AG10803 (cell line): Measurements from ENCODE around the gene ARHGEF16.
A peak's percentile ranks its signal among the peaks of the same experiment; 100 is the strongest.

Experiments used
- DNase-seq: peaks from one replicate; pipeline ENCODE4 v3.0.0; 2010; ENCODE audit warnings: low read depth
- H3K4me3 ChIP-seq: 2 replicates; pipeline ENCODE4 v1.5.1; 2011; ENCODE audit warnings: mild to moderate bottlenecking, low read length, control low read depth
- TF ChIP-seq, protein P1 (sequence below): conservative IDR thresholded peaks from 2 replicates; pipeline ENCODE4 v1.5.1; 2011; ENCODE audit warnings: mild to moderate bottlenecking, low read length, control low read depth, inconsistent platforms

The ARHGEF16 gene

GRCh38 chr1:3451994-3452865 lies 2.2 kb upstream of the ARHGEF16 start:
- DNase-seq: no peak
- TF ChIP-seq, protein P1, sequence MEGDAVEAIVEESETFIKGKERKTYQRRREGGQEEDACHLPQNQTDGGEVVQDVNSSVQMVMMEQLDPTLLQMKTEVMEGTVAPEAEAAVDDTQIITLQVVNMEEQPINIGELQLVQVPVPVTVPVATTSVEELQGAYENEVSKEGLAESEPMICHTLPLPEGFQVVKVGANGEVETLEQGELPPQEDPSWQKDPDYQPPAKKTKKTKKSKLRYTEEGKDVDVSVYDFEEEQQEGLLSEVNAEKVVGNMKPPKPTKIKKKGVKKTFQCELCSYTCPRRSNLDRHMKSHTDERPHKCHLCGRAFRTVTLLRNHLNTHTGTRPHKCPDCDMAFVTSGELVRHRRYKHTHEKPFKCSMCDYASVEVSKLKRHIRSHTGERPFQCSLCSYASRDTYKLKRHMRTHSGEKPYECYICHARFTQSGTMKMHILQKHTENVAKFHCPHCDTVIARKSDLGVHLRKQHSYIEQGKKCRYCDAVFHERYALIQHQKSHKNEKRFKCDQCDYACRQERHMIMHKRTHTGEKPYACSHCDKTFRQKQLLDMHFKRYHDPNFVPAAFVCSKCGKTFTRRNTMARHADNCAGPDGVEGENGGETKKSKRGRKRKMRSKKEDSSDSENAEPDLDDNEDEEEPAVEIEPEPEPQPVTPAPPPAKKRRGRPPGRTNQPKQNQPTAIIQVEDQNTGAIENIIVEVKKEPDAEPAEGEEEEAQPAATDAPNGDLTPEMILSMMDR: no peak
- no peak overlapping the region for H3K4me3 ChIP-seq

- DNase-seq: no peak
- no peak overlapping the region for H3K4me3 ChIP-seq
- TF ChIP-seq, protein P1: no peak
Measured at GRCh38 chr1:3452866-3453175, 1.6 kb upstream of the ARHGEF16 start.

DNA sequence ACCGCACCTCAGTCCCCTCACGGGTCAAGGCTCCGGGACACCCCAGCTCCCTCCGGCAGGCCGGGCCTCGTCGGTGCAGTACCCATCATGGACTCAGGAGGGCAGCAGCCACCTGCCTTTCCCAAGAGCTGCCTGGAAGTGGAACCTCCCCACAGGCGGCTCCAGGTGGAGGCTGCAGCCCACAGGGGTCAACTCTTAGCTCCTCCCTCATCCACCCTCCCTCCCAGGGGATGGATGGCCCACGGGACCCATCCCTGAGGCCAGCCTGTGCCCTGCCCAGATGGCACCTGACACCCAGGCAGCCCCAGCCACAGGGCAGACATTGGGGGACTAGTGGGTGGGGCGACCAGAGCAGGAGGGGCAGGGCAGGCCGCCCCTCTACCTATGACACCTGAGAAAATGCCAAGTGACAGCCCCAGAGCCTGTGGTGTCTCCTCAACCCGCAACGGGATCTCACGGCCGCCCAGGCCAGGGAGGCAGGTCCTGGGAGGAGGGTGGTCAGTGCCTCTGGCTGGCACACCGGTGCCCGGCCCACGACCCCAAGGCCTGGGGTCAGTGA lies 1.2 kb upstream of the ARHGEF16 start:
- peak; percentile 44 for DNase-seq
- no peak overlapping the region for H3K4me3 ChIP-seq
- TF ChIP-seq, protein P1: peak; percentile 85

- no peak for DNase-seq
- TF ChIP-seq, protein P1: no peak
- no peak overlapping the region for H3K4me3 ChIP-seq
Measured at GRCh38 chr1:3454811-3455618, 550 bp downstream of the ARHGEF16 start.

- no peak overlapping the region for H3K4me3 ChIP-seq
- no peak for DNase-seq
- TF ChIP-seq, protein P1: no peak
Measured at GRCh38 chr1:3455670-3456448, 1.4 kb downstream of the ARHGEF16 start.

- no peak for DNase-seq
- TF ChIP-seq, protein P1: no peak
- H3K4me3 ChIP-seq: no peak overlapping the region
Measured at GRCh38 chr1:3456449-3456963, 2.0 kb downstream of the ARHGEF16 start.
